Activated naive CD4-positive, alpha-beta T cell treated with anti-CD3 and anti-CD28 coated beads, Interleukin-2, amount 50 U/mL, for 24 hours (primary cell): Measurements from ENCODE around the gene LILRB2.
"Not testable (repeated sequence)": the region's sequence is repeated elsewhere in the genome, so short reads cannot be mapped to it uniquely, and the experiment has no call there.

ENCODE experiments used
- H3K27ac Mint-ChIP-seq: one replicate; pipeline ENCODE4 v1.8.0; 2021; ENCODE audit warnings: mild to moderate bottlenecking, mixed read lengths
- H3K27me3 Mint-ChIP-seq: one replicate; pipeline ENCODE4 v1.8.0; 2021; ENCODE audit warnings: mixed read lengths
- H3K36me3 Mint-ChIP-seq: one replicate; pipeline ENCODE4 v1.8.0; 2021; ENCODE audit warnings: mixed read lengths
- H3K4me1 Mint-ChIP-seq: one replicate; pipeline ENCODE4 v1.8.0; 2021; ENCODE audit warnings: mixed read lengths
- H3K4me3 Mint-ChIP-seq: one replicate; pipeline ENCODE4 v1.8.0; 2021; ENCODE audit warnings: mild to moderate bottlenecking, mixed read lengths
- H3K9me3 Mint-ChIP-seq: one replicate; pipeline ENCODE4 v1.8.0; 2021; ENCODE audit warnings: mixed read lengths

LILRB2 gene

DNA sequence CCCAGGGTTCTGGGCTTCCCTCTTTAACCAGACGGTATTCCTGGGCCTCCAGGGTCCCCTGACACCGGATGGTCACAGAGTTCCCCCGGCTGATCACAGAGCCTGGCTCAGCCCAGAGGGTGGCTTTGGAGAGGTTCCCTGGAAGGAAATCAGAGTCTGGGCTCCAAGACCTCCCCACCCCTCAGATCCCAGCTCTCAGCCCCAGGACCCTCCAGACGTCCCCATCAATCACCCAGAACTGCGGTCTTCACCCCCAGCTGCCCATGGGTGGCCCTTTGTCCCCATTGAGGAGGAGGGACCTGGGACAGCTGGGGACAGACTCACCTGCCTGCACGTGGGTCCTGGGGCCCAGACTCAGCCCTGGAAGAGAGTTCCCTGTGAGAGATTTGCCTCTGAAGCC, 31.1 kb upstream of the LILRB2 start:
- Mint-ChIP-seq H3K4me3 (no peak overlapping the region), H3K9me3 (no peaks in the 10 kb centered on the region), H3K27me3 (peaks cover 9% of the 10 kb centered on the region), H3K27ac (no peak overlapping the region), H3K4me1 (no peaks in the 10 kb centered on the region), H3K36me3 (no peaks in the 10 kb centered on the region)

DNA sequence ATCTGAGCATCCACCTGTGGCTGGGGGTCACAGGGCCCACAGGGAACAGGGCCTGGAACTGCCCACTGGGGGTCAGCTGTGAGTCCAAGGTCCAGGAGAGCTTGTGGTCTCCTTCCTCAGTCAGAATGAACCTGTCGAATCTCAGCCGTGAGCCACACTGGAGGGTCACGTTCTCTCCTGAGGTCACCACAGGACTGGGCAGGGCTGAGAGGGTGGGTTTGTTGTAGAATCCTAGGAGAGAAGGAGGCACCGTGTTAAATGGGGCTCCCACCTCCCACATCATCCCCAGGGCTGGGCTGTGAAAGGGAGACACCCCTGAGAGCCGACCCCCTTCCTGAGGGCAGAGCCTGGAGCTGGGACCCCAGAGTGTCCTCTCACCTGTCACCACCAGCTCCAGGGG, 30.6 kb upstream of the LILRB2 start:
- H3K36me3 Mint-ChIP-seq = no peaks in the 10 kb centered on the region
- H3K9me3 Mint-ChIP-seq = no peaks in the 10 kb centered on the region
- no peaks in the 10 kb centered on the region for H3K4me1 Mint-ChIP-seq
- H3K4me3 Mint-ChIP-seq = no peak overlapping the region
- no peak overlapping the region for H3K27ac Mint-ChIP-seq
- H3K27me3 Mint-ChIP-seq = peaks cover 9% of the 10 kb centered on the region

DNA sequence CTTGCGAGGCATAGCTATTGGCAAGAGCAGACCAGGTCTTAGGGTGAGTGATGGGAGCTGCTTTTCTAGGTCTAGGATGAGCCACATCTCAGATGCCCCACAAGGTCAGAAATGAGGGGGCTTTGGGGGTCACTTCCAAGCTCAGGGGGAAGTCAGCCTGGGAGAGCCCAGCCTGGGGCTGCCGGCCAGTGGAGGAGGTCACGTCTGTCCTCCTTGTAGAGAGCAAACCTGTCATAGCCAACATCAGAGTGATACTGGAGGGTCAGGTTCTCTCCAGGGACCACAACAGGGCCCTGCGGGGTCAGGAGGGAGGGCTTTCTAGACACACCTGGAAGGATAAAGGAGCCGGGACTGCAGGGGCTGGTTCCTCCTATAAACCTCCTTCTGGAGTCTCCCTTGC, 29.6 kb upstream of the LILRB2 start:
- Mint-ChIP-seq H3K27ac (no peak overlapping the region), H3K4me3 (no peak overlapping the region), H3K9me3 (no peaks in the 10 kb centered on the region), H3K36me3 (no peaks in the 10 kb centered on the region), H3K4me1 (peaks cover under 1% of the 10 kb centered on the region), H3K27me3 (peaks cover 7% of the 10 kb centered on the region)

DNA sequence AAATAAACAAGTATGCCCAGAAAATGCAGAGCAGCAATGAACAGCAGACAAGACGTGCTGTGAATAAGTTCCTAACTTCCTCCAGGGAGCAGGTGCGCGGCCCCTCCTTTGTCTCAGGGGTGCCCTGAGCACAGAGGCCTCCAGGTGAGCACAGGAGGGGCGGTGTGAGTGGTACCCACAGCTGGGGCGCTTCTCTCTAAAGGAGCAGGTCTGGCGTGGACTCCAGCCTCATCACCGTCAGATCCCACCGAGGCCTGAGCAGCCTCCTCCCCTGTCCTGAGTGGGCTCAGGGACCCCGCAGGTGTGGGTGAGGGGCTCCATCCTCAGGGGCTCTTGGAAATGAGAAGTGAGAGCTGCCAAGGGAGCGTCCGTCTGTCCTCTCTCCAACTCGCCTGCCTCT, 28.9 kb upstream of the LILRB2 start:
- no peak overlapping the region for H3K4me3 Mint-ChIP-seq
- H3K27ac Mint-ChIP-seq = no peak overlapping the region
- peaks cover 7% of the 10 kb centered on the region for H3K4me1 Mint-ChIP-seq
- H3K36me3 Mint-ChIP-seq = no peaks in the 10 kb centered on the region
- no peaks in the 10 kb centered on the region for H3K9me3 Mint-ChIP-seq
- H3K27me3 Mint-ChIP-seq = peaks cover 7% of the 10 kb centered on the region

DNA sequence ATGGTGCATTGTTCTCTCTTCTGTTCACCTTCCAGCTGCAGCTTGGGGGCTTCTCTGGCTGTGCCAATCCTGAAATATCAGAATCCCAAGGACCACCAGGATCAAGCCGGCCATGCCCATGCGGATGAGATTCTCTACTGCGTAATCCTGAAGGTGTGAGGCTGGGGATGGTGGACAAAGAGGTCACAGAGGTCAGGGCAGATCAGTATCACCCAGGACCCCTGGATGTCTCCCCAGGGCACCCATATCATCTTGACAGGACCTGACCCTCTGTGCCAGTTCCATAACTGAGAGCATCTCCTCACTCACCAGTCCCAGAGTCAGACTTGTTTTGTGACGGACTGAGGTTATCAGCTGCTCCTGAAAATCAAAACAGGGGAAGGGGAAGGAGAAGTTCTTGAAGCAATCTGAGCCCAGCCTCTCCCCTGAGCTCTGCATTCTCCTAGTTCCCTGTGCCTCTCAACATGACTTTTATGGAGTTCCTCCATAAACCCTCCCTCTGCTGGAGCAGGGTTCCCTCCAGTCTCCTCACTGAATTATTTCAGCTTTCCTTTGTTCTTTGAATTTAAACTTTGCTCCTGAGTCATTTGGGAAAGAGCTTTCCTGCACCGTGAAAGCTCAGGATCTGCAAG, 26.6 kb upstream of the LILRB2 start:
- Mint-ChIP-seq H3K4me3 (no peak overlapping the region), H3K4me1 (peaks cover 26% of the 10 kb centered on the region), H3K9me3 (no peaks in the 10 kb centered on the region)

DNA sequence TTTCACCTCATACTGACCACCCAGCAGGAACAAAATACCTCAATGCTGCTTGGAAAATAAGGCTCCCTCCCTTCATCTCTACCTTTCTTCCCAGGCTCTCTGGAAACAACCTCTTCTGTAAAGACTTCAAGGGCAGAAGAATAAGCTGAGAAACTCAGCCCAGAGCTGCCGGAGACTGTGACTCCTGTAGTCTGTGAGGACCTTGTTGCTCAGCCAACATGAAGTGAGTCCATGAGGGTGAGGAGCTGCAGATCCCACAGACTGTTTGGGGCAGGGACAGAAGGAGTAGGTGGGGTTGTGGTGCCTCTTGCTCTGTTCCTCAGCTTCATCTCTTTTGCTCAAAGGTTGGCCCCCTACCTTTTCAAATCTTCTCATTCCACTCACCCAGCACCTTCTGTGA, 24.2 kb upstream of the LILRB2 start:
- no peaks in the 10 kb centered on the region for H3K9me3 Mint-ChIP-seq
- H3K27ac Mint-ChIP-seq = peak overlapping the region; percentile 89

More for the DNA sequence above, 26.6 kb upstream of the LILRB2 start:
- Mint-ChIP-seq H3K27ac (no peak overlapping the region), H3K27me3 (no peaks in the 10 kb centered on the region), H3K36me3 (no peaks in the 10 kb centered on the region)

DNA sequence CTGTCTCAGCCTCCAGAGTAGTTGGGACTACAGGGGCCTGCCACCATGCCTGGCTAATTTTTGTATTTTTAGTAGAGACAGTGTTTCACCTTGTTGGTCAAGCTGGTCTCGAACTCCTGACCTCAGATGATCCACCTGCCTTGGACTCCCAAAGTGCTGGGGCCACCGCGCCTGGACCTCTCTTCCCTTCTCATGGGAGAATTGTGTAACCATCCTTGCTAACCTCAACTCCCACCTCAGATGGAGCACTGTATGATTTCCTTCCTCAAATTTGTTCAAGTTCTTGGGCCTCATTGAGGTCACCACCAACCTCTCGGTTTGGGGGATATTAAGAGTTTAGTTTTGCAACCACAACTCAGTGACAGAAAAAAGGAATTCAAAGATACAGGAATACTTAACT, 21.3 kb upstream of the LILRB2 start:
- peaks cover 1% of the 10 kb centered on the region for H3K27me3 Mint-ChIP-seq
- H3K36me3 Mint-ChIP-seq = no peaks in the 10 kb centered on the region
- no peaks in the 10 kb centered on the region for H3K9me3 Mint-ChIP-seq
- no peak overlapping the region for H3K4me3 Mint-ChIP-seq
- peaks cover 26% of the 10 kb centered on the region for H3K4me1 Mint-ChIP-seq
- H3K27ac Mint-ChIP-seq = peak overlapping the region; percentile 21

More for the DNA sequence above, 24.2 kb upstream of the LILRB2 start:
- peak overlapping the region; percentile 42 for H3K4me3 Mint-ChIP-seq
- H3K27me3 Mint-ChIP-seq = no peaks in the 10 kb centered on the region
- H3K4me1 Mint-ChIP-seq = peaks cover 26% of the 10 kb centered on the region
- H3K36me3 Mint-ChIP-seq = no peaks in the 10 kb centered on the region

DNA sequence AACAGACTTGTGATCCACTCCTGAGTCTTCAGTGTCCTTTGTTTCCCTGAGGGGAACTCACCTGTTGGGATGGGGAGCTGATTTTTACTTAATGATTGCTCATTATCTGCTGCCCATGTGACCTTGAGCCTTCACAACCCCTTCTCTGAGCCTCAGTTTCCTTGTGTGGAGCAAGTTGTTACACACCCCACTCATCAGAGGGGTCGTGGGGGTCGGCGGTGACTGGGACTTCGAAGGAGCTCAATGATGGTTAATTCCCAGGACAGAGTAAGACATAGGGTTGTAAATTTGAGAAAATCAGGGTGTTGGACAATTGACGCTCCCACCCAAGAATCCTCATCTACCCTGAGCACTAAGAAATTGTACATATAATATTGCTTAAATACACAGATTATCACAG, 18.6 kb upstream of the LILRB2 start:
- Mint-ChIP-seq H3K4me1 (peaks cover 15% of the 10 kb centered on the region), H3K27me3 (peaks cover 1% of the 10 kb centered on the region), H3K36me3 (no peaks in the 10 kb centered on the region), H3K4me3 (no peak overlapping the region), H3K9me3 (no peaks in the 10 kb centered on the region), H3K27ac (no peak overlapping the region)

DNA sequence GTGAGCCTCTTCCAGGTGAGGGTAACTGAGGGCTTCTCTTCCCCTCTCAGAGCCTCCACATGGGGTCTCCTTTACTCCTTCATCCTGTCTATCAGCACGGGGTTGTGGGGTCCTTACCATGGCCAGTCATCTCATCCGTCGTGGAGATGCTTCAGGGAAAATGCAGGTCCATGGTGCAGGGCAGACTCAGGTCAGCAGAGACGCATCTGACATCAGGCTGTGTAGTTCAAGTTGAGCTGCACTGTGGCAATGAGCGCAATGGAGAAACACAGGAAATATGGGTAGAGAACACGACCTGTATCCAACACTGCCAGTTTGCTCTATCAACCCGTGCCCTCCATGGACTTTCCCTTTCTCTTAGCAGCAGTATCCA, 18.2 kb upstream of the LILRB2 start:
- H3K27ac Mint-ChIP-seq = no peak overlapping the region

DNA sequence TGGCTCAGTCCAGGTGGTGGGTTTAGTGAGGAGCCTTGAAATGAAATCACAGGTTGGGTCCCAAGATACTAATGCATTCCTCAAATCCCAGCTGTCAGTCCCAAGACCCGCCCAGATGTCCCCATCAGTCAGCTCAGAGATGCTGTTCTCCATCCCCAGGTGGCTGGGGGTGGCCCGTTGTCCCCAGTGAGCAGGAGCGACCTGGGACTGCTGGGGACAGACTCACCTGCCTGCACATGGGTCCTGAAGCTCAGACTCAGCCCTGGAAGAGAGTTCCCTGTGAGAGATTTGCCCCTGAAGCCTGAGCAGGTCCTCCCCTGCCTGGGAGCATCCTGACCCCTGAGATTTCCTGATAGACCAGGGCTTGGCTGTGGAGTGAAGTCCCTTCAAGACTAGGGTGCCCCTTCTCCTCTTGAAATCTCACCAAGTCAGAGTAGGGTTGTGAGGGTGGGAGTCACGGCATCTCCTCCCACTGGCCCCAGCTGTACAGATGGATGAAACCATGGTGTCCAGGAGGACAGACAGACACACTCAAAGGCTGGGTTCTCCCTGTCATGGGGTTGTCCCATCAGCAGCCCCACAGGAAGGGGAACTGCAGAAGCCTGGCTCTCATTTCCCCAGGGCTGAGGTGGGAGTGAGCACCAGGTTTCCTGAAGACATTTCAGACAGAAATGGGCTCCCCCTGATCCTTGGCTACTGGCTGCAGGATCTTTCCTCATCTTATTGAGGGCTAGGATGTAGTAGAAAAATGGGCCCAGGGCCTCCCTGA, 17.6 kb upstream of the LILRB2 start:
- Mint-ChIP-seq H3K9me3 (no peaks in the 10 kb centered on the region), H3K4me1 (peaks cover 6% of the 10 kb centered on the region), H3K27me3 (peaks cover 4% of the 10 kb centered on the region), H3K4me3 (no peak overlapping the region), H3K36me3 (no peaks in the 10 kb centered on the region), H3K27ac (no peak overlapping the region)

More for the DNA sequence above, 18.2 kb upstream of the LILRB2 start:
- H3K4me3 Mint-ChIP-seq = no peak overlapping the region
- no peaks in the 10 kb centered on the region for H3K36me3 Mint-ChIP-seq
- H3K9me3 Mint-ChIP-seq = no peaks in the 10 kb centered on the region
- peaks cover 11% of the 10 kb centered on the region for H3K4me1 Mint-ChIP-seq
- H3K27me3 Mint-ChIP-seq = peaks cover 4% of the 10 kb centered on the region

DNA sequence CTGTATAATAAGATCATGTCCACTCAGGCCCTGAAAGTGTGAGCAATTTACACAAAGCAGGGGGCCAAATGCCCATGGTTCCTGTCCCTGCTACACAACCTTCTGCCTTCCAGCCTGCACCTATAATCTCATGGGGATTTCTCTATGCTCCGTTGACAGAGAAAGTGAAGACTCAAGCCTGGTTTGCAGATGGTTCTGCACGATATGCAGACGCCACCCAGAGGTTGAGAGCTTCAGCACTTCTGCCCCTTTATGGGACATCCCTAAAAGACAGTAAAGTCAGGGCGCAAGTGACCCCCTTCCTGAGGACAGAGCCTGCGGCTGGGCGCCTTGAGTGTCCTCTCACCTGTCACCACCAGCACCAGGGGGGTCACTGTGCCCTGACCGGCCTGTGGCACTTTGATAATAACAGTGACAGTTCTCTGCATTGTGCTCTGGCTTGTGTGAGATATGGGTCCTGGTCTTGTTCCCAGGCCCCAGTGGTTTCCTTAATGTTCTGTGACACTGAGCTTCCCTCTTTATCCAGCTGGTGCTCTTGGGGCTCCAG, 16.9 kb upstream of the LILRB2 start:
- Mint-ChIP-seq H3K4me3 (no peak overlapping the region), H3K27me3 (peaks cover 7% of the 10 kb centered on the region), H3K27ac (no peak overlapping the region), H3K9me3 (no peaks in the 10 kb centered on the region), H3K36me3 (no peaks in the 10 kb centered on the region), H3K4me1 (no peaks in the 10 kb centered on the region)

DNA sequence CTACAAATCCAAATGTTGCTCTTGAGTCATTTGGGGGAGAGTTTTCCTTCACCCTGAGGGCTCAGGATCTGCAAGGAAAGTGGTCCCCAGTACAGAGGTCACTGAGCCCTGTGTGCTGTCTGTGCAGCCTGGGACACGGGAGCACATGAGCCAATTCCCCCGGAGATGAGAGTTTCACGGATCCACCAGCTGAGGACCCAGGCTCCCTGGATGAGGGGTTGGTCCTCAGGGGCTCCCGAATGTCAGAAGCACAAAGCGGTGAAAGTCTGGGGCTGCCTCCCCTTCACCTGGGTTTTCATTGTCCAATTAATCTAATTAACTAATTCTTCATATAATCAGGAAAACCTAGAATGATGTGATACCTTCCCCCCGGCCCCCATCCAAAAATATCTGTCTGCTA, 13.6 kb upstream of the LILRB2 start:
- H3K36me3 Mint-ChIP-seq = no peaks in the 10 kb centered on the region
- no peak overlapping the region for H3K4me3 Mint-ChIP-seq
- H3K27me3 Mint-ChIP-seq = peaks cover 14% of the 10 kb centered on the region
- H3K9me3 Mint-ChIP-seq = no peaks in the 10 kb centered on the region
- H3K4me1 Mint-ChIP-seq = no peaks in the 10 kb centered on the region
- no peak overlapping the region for H3K27ac Mint-ChIP-seq

DNA sequence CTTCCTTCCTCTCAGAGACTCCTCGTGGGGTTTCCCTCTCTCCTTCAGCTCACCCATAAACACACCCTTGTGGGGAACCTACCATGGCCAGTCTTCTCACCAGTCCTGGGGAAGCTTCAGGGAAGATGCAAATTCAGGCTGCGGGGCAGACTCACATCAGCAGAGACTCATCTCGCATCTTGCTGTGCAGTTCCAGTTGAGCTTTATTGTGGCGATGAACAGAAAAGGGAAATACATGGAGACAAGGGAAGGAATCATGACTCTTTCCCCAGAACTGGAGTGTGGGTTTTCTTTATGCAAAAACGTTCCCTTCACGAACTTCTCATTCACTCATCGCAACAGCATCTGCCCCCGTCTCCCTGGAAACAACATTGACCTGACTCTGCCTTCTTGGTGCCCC, 8.2 kb upstream of the LILRB2 start:
- not testable (repeated sequence) for H3K36me3 Mint-ChIP-seq, H3K4me1 Mint-ChIP-seq, H3K4me3 Mint-ChIP-seq, H3K27ac Mint-ChIP-seq, H3K9me3 Mint-ChIP-seq
- H3K27me3 Mint-ChIP-seq = peaks cover 11% of the 10 kb centered on the region

DNA sequence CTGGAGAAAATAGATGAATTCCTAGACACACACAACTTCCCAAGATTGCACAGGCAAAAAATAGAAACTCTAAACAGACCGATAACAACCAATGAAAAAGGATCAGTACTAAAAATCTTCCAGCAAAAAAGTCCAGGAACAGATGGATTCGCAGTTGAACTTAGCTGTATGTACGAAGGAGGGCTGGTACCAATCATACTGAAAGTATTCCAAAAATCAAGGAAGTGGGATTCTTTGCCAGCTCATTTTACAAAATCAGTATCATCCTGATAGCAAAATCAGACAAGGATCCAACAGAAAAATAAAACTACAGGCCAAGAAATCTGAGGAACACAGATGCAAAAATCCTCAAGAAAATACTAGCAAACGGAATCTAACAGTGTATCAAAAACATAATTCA, 6.5 kb upstream of the LILRB2 start:
- peaks cover 3% of the 10 kb centered on the region for H3K4me1 Mint-ChIP-seq
- H3K9me3 Mint-ChIP-seq = no peaks in the 10 kb centered on the region
- H3K4me3 Mint-ChIP-seq = no peak overlapping the region
- no peak overlapping the region for H3K27ac Mint-ChIP-seq
- no peaks in the 10 kb centered on the region for H3K36me3 Mint-ChIP-seq
- peaks cover 9% of the 10 kb centered on the region for H3K27me3 Mint-ChIP-seq

DNA sequence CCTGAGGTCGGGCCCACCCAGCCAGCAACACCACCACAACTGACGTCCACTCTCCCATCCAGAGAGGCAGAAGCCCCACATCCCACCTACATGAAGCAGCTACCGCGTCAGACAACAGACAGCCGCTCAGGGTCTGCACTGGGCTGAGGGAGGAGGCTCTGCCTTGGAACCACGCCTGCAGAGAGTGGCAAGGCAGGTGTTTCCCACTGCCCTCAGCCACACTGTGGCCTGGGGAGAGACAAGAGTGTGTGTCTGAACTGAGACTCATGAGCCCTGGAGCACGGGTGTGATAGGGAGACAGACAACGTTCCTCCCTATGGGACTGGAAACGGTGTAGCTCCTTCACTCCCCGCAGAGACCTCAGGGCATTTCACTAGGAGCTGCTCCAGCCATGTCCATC, 5.4 kb upstream of the LILRB2 start:
- not testable (repeated sequence) for H3K4me1 Mint-ChIP-seq, H3K27ac Mint-ChIP-seq, H3K4me3 Mint-ChIP-seq, H3K36me3 Mint-ChIP-seq, H3K9me3 Mint-ChIP-seq
- peaks cover 16% of the 10 kb centered on the region for H3K27me3 Mint-ChIP-seq

DNA sequence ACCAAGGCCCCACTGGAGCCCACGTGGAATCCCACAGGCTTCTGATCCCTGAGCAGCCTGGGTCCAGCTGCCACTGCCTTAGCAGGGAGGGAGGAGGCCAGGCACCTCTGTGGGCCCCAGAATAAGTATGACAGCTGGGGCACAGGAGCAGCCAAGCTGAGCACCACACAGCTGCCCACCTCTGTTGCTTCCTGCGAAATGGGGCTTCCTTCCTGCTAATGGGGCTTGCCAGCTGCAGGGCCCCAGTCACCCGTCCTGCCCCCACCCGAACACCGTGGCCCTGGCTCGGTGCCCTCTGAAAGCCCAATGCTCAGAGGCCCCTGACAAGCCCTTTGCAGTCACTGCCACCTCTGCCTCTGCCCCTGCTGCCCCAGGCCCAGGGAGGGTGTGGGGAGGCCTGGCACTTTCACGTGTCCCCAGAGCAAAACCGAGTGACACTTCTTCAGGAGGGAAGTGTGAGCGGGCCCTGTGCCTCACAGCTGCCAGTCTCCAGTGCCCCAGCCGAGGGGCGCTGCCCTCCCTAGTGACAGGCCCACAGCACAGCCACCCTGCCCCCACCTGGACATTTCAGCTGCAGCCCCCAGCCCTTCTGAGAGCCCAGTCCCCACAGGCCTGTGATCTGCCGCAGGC, 4.6 kb upstream of the LILRB2 start:
- H3K4me1 Mint-ChIP-seq, H3K27ac Mint-ChIP-seq, H3K9me3 Mint-ChIP-seq, H3K4me3 Mint-ChIP-seq, H3K36me3 Mint-ChIP-seq: not testable (repeated sequence)
- peaks cover 17% of the 10 kb centered on the region for H3K27me3 Mint-ChIP-seq
